Natural killer cell treated with Interleukin-12 subunit alpha and Interleukin-12 subunit beta and Interleukin-15 and Interleukin-18, amount 100 ng/mL, for 72 hours (primary cell): ENCODE results near the gene BANK1. TPM values are rescaled to one million over a fixed set of nuclear protein-coding genes. Genes with fewer than 3 reads are reported as not detected.

Experiments used
- ATAC-seq, 2 donors: fragments of 150-1000 bp; cut with Tn5 transposase in 1 of 2; sonication (Bioruptor Pico), chemical (Tn5 transposase) in 1 of 2; 2 replicates each; pipeline ENCODE4 v1.10.0; 2021
- DNase-seq: peaks from one replicate; pipeline ENCODE4 v3.0.0; 2022; ENCODE audit warnings: low spot score
- H3K27ac Mint-ChIP-seq, 2 donors: 1 replicate in 1 of 2; 2 replicates in 1 of 2; pipeline ENCODE4 v1.8.0; 2022; ENCODE audit warnings: mixed read lengths in 2 of 2, mild to moderate bottlenecking in 1 of 2, moderate library complexity in 1 of 2
- H3K27me3 Mint-ChIP-seq, 2 donors: 1 replicate in 1 of 2; 2 replicates in 1 of 2; pipeline ENCODE4 v1.8.0; 2022; ENCODE audit warnings: mixed read lengths in 2 of 2
- H3K36me3 Mint-ChIP-seq: one replicate; pipeline ENCODE4 v1.8.0; 2022; ENCODE audit warnings: mixed read lengths
- H3K4me1 Mint-ChIP-seq, 2 donors: 1 replicate in 1 of 2; 2 replicates in 1 of 2; pipeline ENCODE4 v1.8.0; 2022; ENCODE audit warnings: low read depth in 2 of 2, mixed read lengths in 2 of 2, mild to moderate bottlenecking in 1 of 2
- H3K4me3 Mint-ChIP-seq: one replicate; pipeline ENCODE4 v1.8.0; 2022; ENCODE audit warnings: mixed read lengths
- H3K9me3 Mint-ChIP-seq: 2 replicates; pipeline ENCODE4 v1.8.0; 2022; ENCODE audit warnings: mixed read lengths
- total RNA-seq, 2 donors: library from RNA; stranded (reverse); gene quantifications; one replicate each; pipeline ENCODE4 v1.2.3, GENCODE V29; 2022

BANK1 gene, protein sequence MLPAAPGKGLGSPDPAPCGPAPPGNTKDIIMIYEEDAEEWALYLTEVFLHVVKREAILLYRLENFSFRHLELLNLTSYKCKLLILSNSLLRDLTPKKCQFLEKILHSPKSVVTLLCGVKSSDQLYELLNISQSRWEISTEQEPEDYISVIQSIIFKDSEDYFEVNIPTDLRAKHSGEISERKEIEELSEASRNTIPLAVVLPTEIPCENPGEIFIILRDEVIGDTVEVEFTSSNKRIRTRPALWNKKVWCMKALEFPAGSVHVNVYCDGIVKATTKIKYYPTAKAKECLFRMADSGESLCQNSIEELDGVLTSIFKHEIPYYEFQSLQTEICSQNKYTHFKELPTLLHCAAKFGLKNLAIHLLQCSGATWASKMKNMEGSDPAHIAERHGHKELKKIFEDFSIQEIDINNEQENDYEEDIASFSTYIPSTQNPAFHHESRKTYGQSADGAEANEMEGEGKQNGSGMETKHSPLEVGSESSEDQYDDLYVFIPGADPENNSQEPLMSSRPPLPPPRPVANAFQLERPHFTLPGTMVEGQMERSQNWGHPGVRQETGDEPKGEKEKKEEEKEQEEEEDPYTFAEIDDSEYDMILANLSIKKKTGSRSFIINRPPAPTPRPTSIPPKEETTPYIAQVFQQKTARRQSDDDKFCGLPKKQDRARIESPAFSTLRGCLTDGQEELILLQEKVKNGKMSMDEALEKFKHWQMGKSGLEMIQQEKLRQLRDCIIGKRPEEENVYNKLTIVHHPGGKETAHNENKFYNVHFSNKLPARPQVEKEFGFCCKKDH
- 1 to 10 TPM; 1.6 to 1.7 TPM for total RNA-seq

DNA sequence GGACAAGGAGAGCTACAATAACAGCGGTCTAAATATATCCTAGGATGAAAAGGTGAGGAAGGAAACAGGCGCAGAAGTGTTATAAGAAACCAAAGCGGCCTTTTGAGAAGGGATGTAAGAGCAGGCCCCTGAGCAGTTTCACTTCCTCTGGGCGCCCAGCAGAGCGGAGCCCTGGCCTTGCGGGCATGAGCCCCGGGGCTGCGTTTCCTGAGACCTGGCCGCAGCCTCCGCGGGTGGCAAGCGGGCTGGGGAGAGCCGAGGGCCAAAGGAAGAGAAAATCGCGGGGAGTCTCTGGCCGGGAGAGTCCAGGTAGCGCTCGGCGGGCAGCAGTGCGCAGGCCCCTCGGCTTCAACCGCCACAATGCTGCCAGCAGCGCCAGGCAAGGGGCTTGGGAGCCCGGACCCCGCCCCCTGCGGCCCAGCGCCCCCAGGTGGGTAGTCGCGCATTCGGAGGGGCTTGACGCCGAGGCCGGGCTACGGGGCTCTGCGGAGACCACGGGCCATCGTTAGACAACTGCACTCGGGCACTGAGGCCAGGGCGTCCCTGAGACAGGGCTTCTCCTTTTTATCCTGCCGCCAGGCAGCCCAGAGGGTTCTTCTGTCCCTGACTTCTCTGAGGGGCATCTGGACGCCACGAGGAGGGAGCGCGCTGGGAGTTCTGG lies at the start of gene BANK1:
TSS of gene BANK1 (plus strand) at position 210 of the 661 bp plus-strand sequence. CDS start at position 361, 151 bp downstream.
- no peaks in the 10 kb centered on the region for H3K36me3 Mint-ChIP-seq
- peaks cover 9 to 14% of the 10 kb centered on the region in 2 donors for H3K4me1 Mint-ChIP-seq
- peak; percentile 71 for DNase-seq
- peaks cover 4% of the 10 kb centered on the region for H3K9me3 Mint-ChIP-seq
- peak; percentile 98 to 99 for ATAC-seq
- H3K27me3 Mint-ChIP-seq: peaks cover 5 to 25% of the 10 kb centered on the region in 2 donors
- peak within 1 kb of the TSS; percentile 82 for H3K4me3 Mint-ChIP-seq
- H3K27ac Mint-ChIP-seq: peak within 1 kb of the TSS; percentile 61 to 69

DNA sequence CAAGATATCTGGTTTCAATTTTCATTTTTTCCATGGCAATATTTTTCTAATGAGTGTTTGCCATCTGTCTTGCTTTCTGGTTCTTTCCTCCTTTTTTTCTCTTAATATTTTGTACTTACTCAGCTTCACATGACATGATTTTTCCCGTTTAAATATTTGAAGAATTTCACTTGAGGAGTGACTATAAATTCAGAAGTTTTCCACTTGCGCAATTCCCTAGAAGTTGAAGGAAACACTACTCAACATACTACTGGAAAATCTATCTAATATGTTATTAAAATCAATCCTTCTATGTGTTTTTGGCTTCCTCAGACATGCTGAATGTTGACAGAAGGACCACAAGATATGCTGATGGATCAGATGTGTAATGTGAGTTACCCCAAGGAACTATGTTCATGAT lies 36.8 kb upstream of the BANK1 start:
- Mint-ChIP-seq H3K9me3 (no peaks in the 10 kb centered on the region), H3K4me3 (no peak overlapping the region), H3K27me3 (peaks cover 0 to 2% of the 10 kb centered on the region in 2 donors), H3K4me1 (no peaks in the 10 kb centered on the region), H3K36me3 (no peaks in the 10 kb centered on the region), H3K27ac (no peak overlapping the region)
- DNase-seq (no peak), ATAC-seq (no peak)

DNA sequence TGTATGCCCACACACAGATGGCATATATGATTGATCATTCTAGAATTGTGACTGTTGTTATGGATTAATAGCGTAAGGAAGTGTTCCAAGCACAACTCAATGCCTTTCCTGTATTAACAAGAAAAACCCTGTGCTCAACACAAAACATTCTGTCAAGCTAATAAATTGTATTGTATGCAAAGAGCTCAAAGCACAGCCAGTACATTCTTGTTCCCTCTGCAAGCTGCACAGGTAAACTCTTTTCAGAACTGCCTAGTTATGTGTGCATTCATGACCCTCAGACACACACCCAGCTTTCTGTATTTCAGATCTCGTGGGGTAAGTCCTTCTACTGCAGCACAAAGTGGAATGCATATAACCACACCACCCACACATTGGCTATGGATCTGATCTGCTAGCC lies 34.3 kb upstream of the BANK1 start:
- H3K36me3 Mint-ChIP-seq: no peaks in the 10 kb centered on the region
- H3K27me3 Mint-ChIP-seq: peaks cover 0 to 2% of the 10 kb centered on the region in 2 donors
- H3K9me3 Mint-ChIP-seq: no peaks in the 10 kb centered on the region
- DNase-seq: no peak
- no peak overlapping the region for H3K4me3 Mint-ChIP-seq
- no peak overlapping the region for H3K27ac Mint-ChIP-seq
- no peak for ATAC-seq
- no peaks in the 10 kb centered on the region for H3K4me1 Mint-ChIP-seq

DNA sequence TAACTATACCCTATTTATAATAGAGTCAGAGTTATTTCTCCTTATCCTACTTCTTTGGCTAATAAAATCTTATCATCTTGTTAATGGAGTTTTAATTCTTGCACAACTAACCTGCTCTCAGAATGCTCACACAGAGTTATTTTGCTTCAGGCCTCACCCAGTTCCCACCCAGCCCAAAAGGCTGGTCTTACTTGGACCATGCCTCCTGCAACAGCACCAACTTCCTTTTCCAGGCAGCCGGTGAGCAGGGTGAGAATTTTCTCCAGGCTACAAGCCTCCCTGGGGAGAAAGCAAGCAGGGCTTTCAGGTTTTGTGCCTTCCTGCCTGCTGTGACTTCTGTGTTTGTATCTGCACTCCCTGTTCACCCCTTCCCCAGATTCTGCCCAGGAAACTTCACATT lies 29.1 kb upstream of the BANK1 start:
- H3K27me3 Mint-ChIP-seq: peaks cover 3% of the 10 kb centered on the region in 2 donors
- no peak overlapping the region for H3K27ac Mint-ChIP-seq
- H3K4me1 Mint-ChIP-seq: no peaks in the 10 kb centered on the region
- no peak overlapping the region for H3K4me3 Mint-ChIP-seq
- ATAC-seq: no peak
- H3K9me3 Mint-ChIP-seq: peaks cover 1% of the 10 kb centered on the region
- H3K36me3 Mint-ChIP-seq: no peaks in the 10 kb centered on the region
- no peak for DNase-seq

DNA sequence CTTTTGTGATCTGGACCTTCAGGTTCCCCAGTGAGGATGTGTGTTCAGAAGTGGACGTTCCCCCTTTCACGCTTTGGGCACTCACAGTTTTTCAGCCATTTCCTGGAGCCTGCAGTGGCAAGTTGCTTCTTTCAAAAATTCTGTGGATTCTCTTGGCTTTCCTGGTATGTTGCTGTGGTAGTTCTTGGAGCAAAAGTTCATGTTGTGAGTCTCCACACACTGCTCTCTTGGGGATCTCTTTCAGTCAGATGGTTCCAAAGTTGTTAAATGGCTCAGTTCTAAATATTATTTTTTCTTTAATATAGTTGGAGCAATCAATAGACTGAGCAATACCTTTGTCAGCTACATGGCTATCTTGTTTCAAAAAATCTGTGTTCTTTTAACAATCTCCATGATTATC lies 28.5 kb upstream of the BANK1 start:
- Mint-ChIP-seq H3K9me3 (peaks cover 4% of the 10 kb centered on the region), H3K27me3 (peaks cover 6 to 9% of the 10 kb centered on the region in 2 donors), H3K27ac (no peak overlapping the region), H3K4me3 (no peak overlapping the region), H3K36me3 (no peaks in the 10 kb centered on the region), H3K4me1 (no peaks in the 10 kb centered on the region)
- ATAC-seq (no peak), DNase-seq (no peak)

DNA sequence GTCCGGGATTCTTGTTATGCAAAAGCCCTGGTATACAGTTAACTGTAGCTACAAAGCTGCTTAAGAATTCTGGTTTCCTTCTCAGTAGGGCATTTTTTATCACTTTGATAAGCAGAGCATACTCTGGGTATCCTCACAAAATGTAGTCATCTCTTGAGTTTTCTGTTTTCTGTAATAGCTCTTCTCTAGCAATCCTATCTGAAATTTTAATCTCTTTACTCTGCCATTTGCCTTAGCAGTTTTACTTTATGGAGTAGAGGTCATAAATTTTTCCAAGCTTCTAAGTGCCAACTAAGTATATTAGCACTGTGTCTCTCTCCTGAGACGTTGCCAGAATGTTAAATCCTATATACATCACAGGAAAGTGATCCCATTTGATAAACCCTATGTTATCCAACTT lies 28.0 kb upstream of the BANK1 start:
- no peaks in the 10 kb centered on the region for H3K4me1 Mint-ChIP-seq
- H3K27me3 Mint-ChIP-seq: peaks cover 6 to 9% of the 10 kb centered on the region in 2 donors
- no peak for ATAC-seq
- no peak overlapping the region for H3K27ac Mint-ChIP-seq
- H3K4me3 Mint-ChIP-seq: no peak overlapping the region
- H3K36me3 Mint-ChIP-seq: no peaks in the 10 kb centered on the region
- DNase-seq: no peak
- peaks cover 7% of the 10 kb centered on the region for H3K9me3 Mint-ChIP-seq

DNA sequence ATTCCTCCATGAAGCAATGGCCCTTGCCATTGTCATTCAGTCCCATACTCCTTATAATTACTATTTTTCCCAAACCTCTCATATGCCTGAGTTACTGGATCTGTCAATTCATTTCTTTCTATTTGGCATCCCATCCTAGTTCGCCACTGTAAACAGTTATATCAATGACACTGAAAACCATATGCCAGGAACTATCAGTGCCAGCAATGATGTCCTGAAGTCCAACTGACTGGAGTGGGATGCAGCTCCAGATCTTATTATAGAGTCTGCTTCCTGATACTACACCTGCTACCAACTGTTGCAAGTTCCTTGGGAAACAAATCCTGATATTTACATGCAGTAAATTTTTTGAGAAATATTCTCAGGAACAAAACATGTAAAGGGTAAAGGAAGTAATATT lies 27.0 kb upstream of the BANK1 start:
- Mint-ChIP-seq H3K4me1 (no peaks in the 10 kb centered on the region), H3K27me3 (peaks cover 6 to 9% of the 10 kb centered on the region in 2 donors), H3K9me3 (peaks cover 7% of the 10 kb centered on the region), H3K27ac (no peak overlapping the region), H3K36me3 (no peaks in the 10 kb centered on the region), H3K4me3 (no peak overlapping the region)
- ATAC-seq (no peak), DNase-seq (no peak)

DNA sequence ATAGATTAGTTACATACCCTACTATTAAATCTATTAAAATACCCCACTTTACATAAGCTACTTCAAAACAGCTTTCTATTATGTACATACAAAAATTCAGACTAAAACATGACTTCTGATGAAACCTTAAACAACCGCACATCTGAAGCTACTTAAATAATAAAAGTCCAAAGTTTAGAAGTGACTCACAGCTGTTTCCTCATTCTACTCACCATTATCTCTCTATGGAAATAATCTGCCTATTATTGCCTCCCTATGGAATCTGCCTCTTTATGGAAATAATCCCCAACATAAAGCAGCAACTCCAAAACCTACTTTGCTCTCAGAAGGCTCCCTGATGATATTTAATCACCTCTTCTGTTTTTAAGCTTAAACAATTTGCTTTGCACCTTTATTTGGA lies 15.7 kb upstream of the BANK1 start:
- Mint-ChIP-seq H3K4me3 (no peak overlapping the region), H3K4me1 (no peaks in the 10 kb centered on the region), H3K36me3 (peaks cover 6% of the 10 kb centered on the region), H3K9me3 (peaks cover 7% of the 10 kb centered on the region), H3K27ac (no peak overlapping the region), H3K27me3 (peaks cover 6 to 7% of the 10 kb centered on the region in 2 donors)
- DNase-seq: no peak
- ATAC-seq: no peak

DNA sequence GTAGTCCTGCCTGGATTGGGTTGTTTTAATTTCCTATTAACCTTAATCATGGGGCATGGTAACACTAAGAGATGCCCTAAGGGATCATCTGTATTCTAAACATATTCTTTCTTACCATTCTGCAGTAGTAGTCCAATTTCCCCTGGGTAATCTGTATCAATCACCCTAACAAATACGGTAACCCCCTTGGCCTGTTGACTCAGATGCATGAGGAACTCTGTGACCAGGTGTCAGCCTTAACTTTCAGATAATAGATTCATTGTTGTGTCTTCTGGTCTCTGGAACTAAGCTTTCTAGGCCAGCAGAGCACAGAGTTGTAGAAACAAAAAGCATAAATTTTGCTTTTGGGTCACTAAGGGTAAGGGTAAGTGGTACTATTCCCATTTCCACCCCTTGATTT lies 13.1 kb upstream of the BANK1 start:
- Mint-ChIP-seq H3K27ac (no peak overlapping the region), H3K9me3 (no peaks in the 10 kb centered on the region), H3K27me3 (no peaks in the 10 kb centered on the region), H3K4me1 (no peaks in the 10 kb centered on the region), H3K36me3 (no peaks in the 10 kb centered on the region), H3K4me3 (no peak overlapping the region)
- DNase-seq: no peak
- ATAC-seq: no peak

DNA sequence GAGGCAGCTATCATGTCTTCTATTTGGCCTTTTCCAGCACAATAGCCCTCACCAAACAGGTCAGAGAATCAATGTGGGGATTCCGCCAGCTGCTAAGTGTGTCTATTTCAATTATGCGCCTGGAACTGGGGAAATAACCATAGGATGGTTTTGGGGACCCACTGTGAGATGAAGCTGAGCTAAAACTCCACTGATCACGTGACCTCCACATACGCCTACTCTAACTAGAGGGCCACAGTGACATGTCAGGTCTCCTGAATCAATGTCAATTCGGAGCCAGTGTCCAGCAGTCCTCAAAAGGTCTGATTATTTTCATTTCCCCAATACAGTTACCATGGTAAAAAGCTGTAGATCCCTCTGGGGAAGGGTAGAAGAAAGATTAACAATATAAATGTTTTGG lies 10.2 kb upstream of the BANK1 start:
- Mint-ChIP-seq H3K27ac (no peak overlapping the region), H3K27me3 (no peaks in the 10 kb centered on the region)

DNA sequence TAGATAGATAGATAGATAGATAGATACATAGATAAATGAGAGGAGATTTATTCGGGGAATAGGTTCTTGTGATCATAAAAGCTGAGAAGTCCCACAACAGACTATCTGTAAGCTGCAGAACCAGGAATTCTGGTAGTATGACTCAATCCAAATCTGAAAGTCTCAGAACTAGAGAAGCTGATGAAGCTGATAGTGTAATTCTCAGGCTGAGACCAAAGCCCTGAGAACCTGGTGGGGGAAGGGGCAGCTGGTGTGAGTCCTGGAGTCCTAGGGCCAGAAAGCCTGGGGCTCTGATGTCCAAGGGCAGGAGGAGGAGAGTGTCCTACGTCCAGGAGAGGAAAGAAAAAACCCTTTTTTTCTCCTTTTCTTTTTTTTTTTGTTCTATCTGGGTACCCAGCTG lies 8.0 kb upstream of the BANK1 start:
- H3K9me3 Mint-ChIP-seq: peaks cover 4% of the 10 kb centered on the region
- DNase-seq: no peak
- H3K4me1 Mint-ChIP-seq: peaks cover 6 to 7% of the 10 kb centered on the region in 2 donors
- no peak for ATAC-seq
- H3K36me3 Mint-ChIP-seq: no peaks in the 10 kb centered on the region
- no peaks in the 10 kb centered on the region for H3K27me3 Mint-ChIP-seq
- no peak overlapping the region for H3K27ac Mint-ChIP-seq
- H3K4me3 Mint-ChIP-seq: no peak overlapping the region

More for the DNA sequence above, 10.2 kb upstream of the BANK1 start:
- Mint-ChIP-seq H3K36me3 (no peaks in the 10 kb centered on the region), H3K4me1 (peaks cover 2% of the 10 kb centered on the region in 2 donors), H3K4me3 (no peak overlapping the region), H3K9me3 (no peaks in the 10 kb centered on the region)
- DNase-seq (no peak), ATAC-seq (no peak)

DNA sequence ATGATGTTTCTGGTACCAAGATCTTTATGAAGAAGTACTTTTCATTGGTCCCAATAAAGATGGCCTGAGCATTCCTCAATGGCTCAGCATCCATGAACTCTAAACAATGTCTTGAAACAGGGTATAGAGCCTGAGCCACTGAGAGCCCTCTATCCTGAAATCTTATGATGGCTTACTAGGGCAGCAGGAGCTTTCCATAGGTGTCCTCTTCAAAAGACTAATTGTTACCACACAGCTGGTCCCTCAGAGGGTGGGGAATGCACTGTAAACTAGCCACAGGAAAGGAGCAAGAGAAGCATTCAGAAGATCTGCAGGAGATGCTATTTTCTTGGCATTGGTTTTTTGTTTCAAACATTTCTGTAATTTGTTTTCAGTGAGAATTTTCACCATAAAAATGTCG lies 5.6 kb upstream of the BANK1 start:
- H3K4me3 Mint-ChIP-seq: no peak overlapping the region
- peaks cover 4% of the 10 kb centered on the region for H3K9me3 Mint-ChIP-seq
- no peak for DNase-seq
- no peak overlapping the region for H3K27ac Mint-ChIP-seq
- no peaks in the 10 kb centered on the region for H3K27me3 Mint-ChIP-seq
- H3K36me3 Mint-ChIP-seq: no peaks in the 10 kb centered on the region
- no peak for ATAC-seq
- H3K4me1 Mint-ChIP-seq: peaks cover 6 to 7% of the 10 kb centered on the region in 2 donors

DNA sequence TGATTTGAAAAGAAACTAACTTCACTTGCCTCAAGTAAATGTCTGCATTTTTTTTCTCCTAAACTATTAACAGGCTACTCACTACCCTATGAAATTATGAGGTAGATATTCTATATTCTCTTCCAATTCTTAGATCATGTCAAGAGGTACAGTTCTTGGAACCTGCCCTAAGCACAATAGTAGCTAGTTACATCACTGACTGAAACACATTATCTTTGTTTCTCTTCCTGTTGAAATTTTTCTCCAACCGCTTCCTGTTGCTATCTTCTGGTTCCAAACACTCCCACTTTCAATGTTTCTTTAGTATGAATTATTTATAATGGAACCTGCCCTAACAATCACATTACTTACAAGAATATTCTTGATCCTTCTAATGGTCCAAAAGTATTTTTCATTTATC lies 5.0 kb upstream of the BANK1 start:
- H3K27me3 Mint-ChIP-seq: no peaks in the 10 kb centered on the region
- DNase-seq (no peak), ATAC-seq (no peak)
- H3K4me1 Mint-ChIP-seq: peaks cover 9 to 13% of the 10 kb centered on the region in 2 donors
- H3K36me3 Mint-ChIP-seq: no peaks in the 10 kb centered on the region
- H3K4me3 Mint-ChIP-seq: no peak overlapping the region
- no peak overlapping the region for H3K27ac Mint-ChIP-seq
- peaks cover 4% of the 10 kb centered on the region for H3K9me3 Mint-ChIP-seq
